ENCODE results near the gene CFAP99.

CFAP99 gene

DNA sequence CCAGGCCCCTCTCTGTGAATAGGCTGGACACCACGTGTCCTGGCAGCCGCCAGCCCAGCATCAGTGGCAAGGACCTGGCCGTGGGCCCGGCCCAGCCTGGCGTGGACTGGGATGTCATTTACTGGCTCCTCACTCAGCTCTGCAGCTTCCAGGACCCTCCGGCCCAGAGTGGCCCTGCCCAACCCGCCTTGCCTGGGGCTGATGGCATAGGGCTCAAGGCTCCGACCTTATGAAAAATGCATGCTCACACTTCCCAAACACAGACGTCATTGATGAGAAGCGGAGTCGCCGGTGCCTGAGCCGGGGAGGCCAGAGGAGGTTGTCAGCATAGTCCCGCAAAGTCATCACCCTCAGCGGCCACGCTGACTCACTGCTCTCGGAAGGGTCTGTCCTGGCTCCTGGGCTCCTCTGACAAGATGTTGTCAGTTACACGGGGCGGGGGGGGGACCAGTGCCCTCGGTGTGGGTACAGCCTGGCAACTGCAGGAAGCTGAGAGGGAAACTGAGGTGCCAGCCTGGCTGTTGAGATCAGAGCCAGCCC, 14.3 kb downstream of the CFAP99 start:
- TF ChIP-seq, protein P1, sequence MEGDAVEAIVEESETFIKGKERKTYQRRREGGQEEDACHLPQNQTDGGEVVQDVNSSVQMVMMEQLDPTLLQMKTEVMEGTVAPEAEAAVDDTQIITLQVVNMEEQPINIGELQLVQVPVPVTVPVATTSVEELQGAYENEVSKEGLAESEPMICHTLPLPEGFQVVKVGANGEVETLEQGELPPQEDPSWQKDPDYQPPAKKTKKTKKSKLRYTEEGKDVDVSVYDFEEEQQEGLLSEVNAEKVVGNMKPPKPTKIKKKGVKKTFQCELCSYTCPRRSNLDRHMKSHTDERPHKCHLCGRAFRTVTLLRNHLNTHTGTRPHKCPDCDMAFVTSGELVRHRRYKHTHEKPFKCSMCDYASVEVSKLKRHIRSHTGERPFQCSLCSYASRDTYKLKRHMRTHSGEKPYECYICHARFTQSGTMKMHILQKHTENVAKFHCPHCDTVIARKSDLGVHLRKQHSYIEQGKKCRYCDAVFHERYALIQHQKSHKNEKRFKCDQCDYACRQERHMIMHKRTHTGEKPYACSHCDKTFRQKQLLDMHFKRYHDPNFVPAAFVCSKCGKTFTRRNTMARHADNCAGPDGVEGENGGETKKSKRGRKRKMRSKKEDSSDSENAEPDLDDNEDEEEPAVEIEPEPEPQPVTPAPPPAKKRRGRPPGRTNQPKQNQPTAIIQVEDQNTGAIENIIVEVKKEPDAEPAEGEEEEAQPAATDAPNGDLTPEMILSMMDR (IDR thresholded peaks at IDR 0.05): no peak

DNA sequence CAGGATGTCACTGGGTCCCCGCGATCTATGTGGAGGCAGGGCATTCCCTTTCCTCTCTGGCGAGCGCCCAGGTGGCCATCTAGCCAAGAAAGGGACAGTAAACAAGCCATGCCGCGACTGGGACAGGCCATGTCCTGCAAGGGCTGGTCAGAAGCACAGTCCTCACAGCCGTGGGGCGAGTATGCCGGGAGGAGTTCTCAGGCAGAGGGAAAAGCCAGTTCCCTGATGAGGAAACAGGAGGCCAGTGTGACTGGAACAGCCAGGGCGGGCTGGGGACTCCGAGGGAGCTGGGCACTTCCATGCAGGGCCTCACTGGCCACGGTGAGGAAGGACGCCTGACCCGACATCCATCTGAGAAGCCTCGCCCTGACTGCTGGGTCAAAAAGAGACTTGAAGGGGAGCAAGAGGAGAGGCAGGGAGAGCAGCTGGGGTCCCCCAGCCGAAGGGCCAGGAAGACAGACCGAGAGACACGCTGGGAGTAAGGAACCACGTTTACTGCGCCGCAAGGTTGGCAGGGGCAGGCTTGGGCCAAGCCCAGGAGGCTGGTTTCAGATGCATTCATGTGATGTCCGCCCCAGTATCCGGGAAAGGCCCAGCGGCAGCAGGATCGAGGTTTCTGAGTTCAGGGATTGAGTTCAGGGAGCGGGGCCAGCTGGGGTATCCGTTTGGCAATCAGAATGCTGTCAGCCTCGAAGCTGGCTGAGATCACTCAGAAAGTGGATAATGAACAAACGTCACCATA, 15.0 kb downstream of the CFAP99 start:
- TF ChIP-seq, protein P1 (IDR thresholded peaks at IDR 0.05): no peak

DNA sequence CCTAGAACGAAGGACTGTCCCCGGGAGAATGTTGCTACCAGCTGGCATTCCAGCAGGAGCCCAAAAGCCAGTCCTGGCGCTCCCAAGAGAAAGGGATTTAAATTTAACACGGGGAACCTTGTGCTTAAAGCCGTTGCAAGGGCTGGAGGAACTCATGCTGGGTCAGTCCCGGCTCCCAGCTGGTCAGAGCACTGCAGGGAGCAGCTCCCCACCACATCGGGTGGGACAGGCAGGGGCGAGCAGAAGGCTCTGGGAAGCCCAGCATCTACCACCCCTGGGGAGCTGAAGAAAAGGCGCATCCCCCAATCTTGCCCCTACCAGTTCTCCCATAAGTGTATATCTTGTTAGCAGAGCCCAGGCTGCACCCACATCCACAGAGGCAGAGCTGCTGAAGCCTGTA, 15.7 kb downstream of the CFAP99 start:
- TF ChIP-seq, protein P1 (IDR thresholded peaks at IDR 0.05): no peak

DNA sequence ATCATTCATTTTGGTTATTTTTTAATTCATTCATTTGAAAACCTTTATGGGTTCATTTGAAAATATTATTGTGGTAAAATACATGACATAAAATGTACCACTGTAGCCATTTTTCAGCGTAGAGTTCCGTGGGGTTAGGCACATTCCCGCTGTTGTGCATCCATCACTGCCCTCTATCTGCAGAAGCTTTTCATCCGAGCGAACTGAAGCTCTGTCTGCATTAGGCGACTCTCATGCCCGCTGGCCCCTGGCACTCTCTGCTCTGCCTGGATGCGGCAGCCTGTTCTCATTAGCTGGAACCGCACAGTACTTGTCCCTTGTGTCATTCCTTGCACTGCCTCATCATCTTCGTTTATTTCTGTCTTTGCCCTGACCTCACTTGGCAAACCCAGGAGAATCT, 17.5 kb downstream of the CFAP99 start:
- TF ChIP-seq, protein P1 (IDR thresholded peaks at IDR 0.05): no peak

DNA sequence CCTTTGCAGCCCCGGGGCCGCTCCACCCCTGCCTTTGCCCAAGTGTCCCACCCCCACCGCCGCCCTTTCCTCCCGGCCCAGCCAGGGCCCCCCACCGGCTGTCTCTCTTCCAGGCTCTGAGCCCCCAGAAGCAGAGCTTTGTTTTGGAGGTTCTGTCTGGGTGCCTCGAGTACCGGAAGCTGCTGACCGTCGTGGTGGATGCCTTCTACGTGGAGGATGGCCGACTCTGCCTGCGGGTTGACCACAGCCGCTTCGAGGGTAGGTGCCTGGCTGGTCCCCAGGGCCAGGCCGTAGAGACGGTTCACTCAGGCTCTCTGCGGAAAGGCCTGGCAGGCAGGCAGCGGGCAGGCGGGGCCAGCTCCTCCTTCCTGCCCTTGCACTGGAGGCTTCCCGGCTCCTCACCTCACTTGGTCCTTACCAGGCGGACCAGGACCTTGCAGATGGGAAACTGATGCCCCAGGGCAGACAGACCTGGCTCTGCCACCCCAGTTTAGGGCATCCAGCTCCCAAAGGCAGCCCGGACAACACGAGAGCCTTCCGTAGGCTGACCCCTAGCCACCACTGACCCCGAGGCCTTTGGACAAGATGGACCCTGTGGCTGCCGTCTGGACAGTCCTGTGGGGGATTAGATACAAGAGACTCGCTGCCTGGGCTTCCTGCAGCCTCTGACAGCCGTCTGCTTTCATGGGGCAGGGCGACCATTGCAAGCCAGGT, 18.2 kb downstream of the CFAP99 start:
- TF ChIP-seq, protein P1 (IDR thresholded peaks at IDR 0.05): no peak

DNA sequence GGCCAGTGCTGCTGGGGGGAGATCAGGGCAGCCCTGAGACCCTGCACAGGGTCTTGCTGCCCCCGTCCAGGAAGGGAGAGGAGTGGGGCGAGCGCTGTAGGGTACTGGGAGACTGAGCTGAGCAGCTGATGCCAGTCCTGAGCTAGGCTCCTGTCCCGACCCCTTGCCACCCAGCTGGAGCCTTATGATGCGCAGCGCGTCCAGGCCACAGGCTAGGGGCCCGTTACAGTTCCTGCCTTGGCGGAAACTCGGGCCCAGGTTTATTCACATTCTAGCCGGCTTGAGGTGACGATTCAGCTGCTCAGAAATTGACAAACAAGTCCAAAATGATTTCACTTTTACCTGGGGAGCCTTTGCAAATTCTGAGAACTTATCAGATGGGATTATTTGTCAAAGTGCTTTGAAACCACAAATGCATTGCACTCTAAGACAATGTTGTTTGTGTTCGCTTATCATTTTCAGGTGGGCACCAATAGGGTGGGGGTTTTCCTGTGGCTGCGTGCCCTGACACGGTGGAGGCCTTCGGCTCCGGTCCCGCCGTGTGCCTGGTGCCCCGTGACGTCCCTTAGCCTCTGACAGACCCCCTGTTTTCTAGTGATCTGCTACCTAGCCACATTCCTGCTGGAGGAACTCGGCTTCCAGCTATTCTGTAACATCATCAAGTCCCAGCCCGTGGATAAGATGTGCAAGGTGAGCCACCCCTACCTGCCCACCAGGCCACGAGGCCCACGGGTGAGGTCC, 18.9 kb downstream of the CFAP99 start:
- TF ChIP-seq, protein P1 (IDR thresholded peaks at IDR 0.05): no peak

Measured in LNCAP (cell line).